Measurements from ENCODE around the gene OCIAD2. TPM values are rescaled to one million over a fixed set of nuclear protein-coding genes. Genes with fewer than 3 reads are reported as not detected.
"Not testable (repeated sequence)": the region's sequence is repeated elsewhere in the genome, so short reads cannot be mapped to it uniquely, and the experiment has no call there.

The OCIAD2 gene
- total RNA-seq, 1 experiment from 2014 or later, result 10.5 TPM

DNA sequence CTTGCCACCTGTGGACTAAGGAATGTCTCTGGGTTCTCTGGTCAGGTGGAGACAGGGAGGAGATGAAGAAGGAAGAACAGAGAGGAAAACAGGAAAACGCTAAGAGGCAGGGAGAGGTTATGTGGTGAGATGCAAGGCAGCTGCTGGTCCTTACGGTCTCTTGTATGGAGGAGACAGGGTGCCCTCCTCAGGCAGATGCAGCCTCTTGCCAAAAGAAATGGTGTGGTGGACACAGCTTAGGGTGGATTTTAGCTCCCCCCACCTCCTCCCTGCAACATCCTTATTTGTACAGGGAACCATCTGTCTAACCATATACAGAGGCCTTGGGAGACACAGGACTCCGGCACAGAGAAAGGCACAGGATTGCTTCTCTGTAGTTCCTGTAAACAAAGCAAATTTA, 9.7 kb downstream of the OCIAD2 start:
- H3K9me3 Mint-ChIP-seq (ENCODE audit: unreplicated experiment), result no peaks in the 10 kb centered on the region
- no TSS peak for BruUV-seq (replicated peaks)
- H3K27ac Mint-ChIP-seq (ENCODE audit: unreplicated experiment), result no peak overlapping the region
- H3K36me3 Mint-ChIP-seq (ENCODE audit: insufficient read depth, unreplicated experiment), result no peaks in the 10 kb centered on the region
- TF ChIP-seq, protein P1, sequence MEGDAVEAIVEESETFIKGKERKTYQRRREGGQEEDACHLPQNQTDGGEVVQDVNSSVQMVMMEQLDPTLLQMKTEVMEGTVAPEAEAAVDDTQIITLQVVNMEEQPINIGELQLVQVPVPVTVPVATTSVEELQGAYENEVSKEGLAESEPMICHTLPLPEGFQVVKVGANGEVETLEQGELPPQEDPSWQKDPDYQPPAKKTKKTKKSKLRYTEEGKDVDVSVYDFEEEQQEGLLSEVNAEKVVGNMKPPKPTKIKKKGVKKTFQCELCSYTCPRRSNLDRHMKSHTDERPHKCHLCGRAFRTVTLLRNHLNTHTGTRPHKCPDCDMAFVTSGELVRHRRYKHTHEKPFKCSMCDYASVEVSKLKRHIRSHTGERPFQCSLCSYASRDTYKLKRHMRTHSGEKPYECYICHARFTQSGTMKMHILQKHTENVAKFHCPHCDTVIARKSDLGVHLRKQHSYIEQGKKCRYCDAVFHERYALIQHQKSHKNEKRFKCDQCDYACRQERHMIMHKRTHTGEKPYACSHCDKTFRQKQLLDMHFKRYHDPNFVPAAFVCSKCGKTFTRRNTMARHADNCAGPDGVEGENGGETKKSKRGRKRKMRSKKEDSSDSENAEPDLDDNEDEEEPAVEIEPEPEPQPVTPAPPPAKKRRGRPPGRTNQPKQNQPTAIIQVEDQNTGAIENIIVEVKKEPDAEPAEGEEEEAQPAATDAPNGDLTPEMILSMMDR (IDR thresholded peaks at IDR 0.05; ENCODE audit: insufficient read depth in 1 of 2, low read depth in 1 of 2, low read length in 1 of 2, severe bottlenecking in 1 of 2, unreplicated experiment in 1 of 2), result no peak
- Histone ChIP-seq H3K9me3 (no peaks in the 10 kb centered on the region), H3K36me3 (ENCODE audit: control insufficient read depth, insufficient read depth, low read length) (no peaks in the 10 kb centered on the region), H3K27me3 (replicated peaks; ENCODE audit: control insufficient read depth, insufficient read depth, low read length) (no peaks in the 10 kb centered on the region), H3K4me1 (no peaks in the 10 kb centered on the region), H3K4me3 (ENCODE audit: low read depth, low read length) (no peak overlapping the region)
- peak in 1 of 2 experiments; percentile 20 for DNase-seq
- ChIA-PET CTCF (interaction anchor here (1.1 kb wide), 1 partner anchor 319 kb away, joined by 8 read pairs; no protein-coding TSS in a partner anchor), POLR2A (no interaction called here)
- no peak overlapping the region for H3K4me3 Mint-ChIP-seq (ENCODE audit: unreplicated experiment)
- intact Hi-C loops (cut with micrococcal nuclease; ENCODE audit: unreplicated experiment), result loop anchor here (10.0 kb wide), 1 partner anchor 322 kb away; no protein-coding TSS in a partner anchor
- H3K27me3 Mint-ChIP-seq (ENCODE audit: insufficient read depth, unreplicated experiment), result no peaks in the 10 kb centered on the region
- H3K4me1 Mint-ChIP-seq (ENCODE audit: low read depth, unreplicated experiment), result no peaks in the 10 kb centered on the region

DNA sequence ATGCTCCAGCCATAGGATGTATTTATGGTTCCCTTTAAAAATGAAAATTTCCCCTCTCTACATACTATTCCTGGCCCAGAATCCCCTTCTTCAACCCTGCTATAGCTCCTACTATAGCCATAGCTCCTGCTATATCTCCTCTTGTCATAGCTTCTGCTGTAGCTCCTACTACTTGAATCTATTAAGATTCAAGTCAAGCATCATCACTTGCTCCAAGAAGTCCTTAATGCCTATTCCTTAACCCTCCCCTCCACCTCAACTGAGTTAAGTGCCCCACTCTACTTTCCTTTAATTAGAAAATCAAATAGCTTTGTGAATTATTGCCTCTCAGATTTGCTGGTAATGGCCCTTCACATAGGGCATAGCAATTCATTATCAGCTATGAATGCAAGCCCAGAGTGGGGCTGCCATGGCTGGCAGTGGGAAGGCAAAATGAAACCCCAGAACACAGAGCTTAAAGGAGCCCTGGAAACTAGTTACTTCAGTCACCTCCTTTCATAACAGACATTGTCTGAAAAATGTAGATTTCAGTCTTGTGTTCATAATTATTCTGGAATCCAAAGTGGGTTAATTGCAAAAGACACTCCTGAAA, 15.4 kb downstream of the OCIAD2 start:
- H3K4me3 ChIP-seq (ENCODE audit: low read depth, low read length), result no peak overlapping the region
- no peaks in the 10 kb centered on the region for H3K9me3 Mint-ChIP-seq (ENCODE audit: unreplicated experiment)
- no peaks in the 10 kb centered on the region for H3K4me1 Mint-ChIP-seq (ENCODE audit: low read depth, unreplicated experiment)
- no peak overlapping the region for H3K27ac Mint-ChIP-seq (ENCODE audit: unreplicated experiment)
- no peaks in the 10 kb centered on the region for H3K9me3 ChIP-seq
- no TSS peak for BruUV-seq (replicated peaks)
- H3K27me3 Mint-ChIP-seq (ENCODE audit: insufficient read depth, unreplicated experiment), result no peaks in the 10 kb centered on the region
- TF ChIP-seq, protein P1 (IDR thresholded peaks at IDR 0.05; ENCODE audit: insufficient read depth in 1 of 2, low read depth in 1 of 2, low read length in 1 of 2, severe bottlenecking in 1 of 2, unreplicated experiment in 1 of 2), result no peak
- intact Hi-C loops (cut with micrococcal nuclease; ENCODE audit: unreplicated experiment), result loop anchor here (10.0 kb wide), 1 partner anchor 316 kb away; no protein-coding TSS in a partner anchor
- DNase-seq, result no peak
- H3K4me1 ChIP-seq, result no peaks in the 10 kb centered on the region
- no peaks in the 10 kb centered on the region for H3K36me3 ChIP-seq (ENCODE audit: control insufficient read depth, insufficient read depth, low read length)
- no peaks in the 10 kb centered on the region for H3K36me3 Mint-ChIP-seq (ENCODE audit: insufficient read depth, unreplicated experiment)
- no peaks in the 10 kb centered on the region for H3K27me3 ChIP-seq (replicated peaks; ENCODE audit: control insufficient read depth, insufficient read depth, low read length)
- no peak overlapping the region for H3K4me3 Mint-ChIP-seq (ENCODE audit: unreplicated experiment)
- CTCF ChIA-PET, result no interaction called here
- POLR2A ChIA-PET, result no interaction called here

DNA sequence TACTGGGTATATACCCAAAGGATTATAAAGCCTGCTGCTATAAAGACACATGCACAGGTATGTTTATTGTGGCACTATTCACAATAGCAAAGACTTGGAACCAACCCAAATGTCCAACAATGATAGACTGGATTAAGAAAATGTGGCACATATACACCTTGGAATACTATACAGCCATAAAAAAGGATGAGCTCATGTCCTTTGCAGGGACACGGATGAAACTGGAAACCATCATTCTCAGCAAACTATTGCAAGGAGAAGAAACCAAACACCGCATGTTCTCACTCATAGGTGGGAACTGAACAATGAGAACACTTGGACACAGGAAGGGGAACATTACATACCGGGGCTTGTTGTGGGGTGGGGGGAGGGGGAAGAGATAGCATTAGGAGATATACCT, 16.8 kb downstream of the OCIAD2 start:
- H3K27me3 Mint-ChIP-seq (ENCODE audit: insufficient read depth, unreplicated experiment); H3K36me3 ChIP-seq (ENCODE audit: control insufficient read depth, insufficient read depth, low read length); CTCF ChIA-PET; H3K27ac Mint-ChIP-seq (ENCODE audit: unreplicated experiment); BruUV-seq (replicated peaks); DNase-seq; H3K4me1 Mint-ChIP-seq (ENCODE audit: low read depth, unreplicated experiment); H3K36me3 Mint-ChIP-seq (ENCODE audit: insufficient read depth, unreplicated experiment); H3K27me3 ChIP-seq (replicated peaks; ENCODE audit: control insufficient read depth, insufficient read depth, low read length); H3K4me1 ChIP-seq; H3K9me3 ChIP-seq; H3K9me3 Mint-ChIP-seq (ENCODE audit: unreplicated experiment); H3K4me3 Mint-ChIP-seq (ENCODE audit: unreplicated experiment); POLR2A ChIA-PET; H3K4me3 ChIP-seq (ENCODE audit: low read depth, low read length): not testable (repeated sequence)
- intact Hi-C loops (cut with micrococcal nuclease; ENCODE audit: unreplicated experiment), result loop anchor here (10.0 kb wide), 1 partner anchor 315 kb away; no protein-coding TSS in a partner anchor

DNA sequence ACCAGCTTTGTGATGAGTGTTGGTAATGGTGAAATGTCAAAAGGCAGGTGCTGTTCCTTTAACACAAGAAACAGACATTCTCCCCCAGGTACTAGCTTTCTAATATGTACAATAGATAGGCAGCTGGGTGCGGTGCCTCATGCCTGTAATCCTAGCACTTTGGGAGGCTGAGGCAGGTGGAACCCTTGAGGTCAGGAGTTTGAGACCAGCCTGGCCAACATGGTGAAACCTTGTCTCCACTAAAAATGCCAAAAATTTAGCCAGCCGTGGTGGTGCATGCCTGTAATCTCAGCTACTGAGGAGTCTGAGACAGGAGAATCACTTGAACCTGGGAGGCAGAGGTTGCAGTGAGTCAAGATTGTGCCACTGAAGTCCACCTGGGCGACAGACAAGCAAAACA, 24.9 kb downstream of the OCIAD2 start:
- H3K27me3 Mint-ChIP-seq (ENCODE audit: insufficient read depth, unreplicated experiment); H3K36me3 ChIP-seq (ENCODE audit: control insufficient read depth, insufficient read depth, low read length); DNase-seq; CTCF ChIA-PET; H3K27ac Mint-ChIP-seq (ENCODE audit: unreplicated experiment); H3K27me3 ChIP-seq (replicated peaks; ENCODE audit: control insufficient read depth, insufficient read depth, low read length); H3K4me3 ChIP-seq (ENCODE audit: low read depth, low read length); H3K9me3 Mint-ChIP-seq (ENCODE audit: unreplicated experiment); H3K36me3 Mint-ChIP-seq (ENCODE audit: insufficient read depth, unreplicated experiment); H3K4me3 Mint-ChIP-seq (ENCODE audit: unreplicated experiment); intact Hi-C loops (cut with micrococcal nuclease; ENCODE audit: unreplicated experiment); H3K9me3 ChIP-seq; POLR2A ChIA-PET; H3K4me1 Mint-ChIP-seq (ENCODE audit: low read depth, unreplicated experiment); BruUV-seq (replicated peaks); H3K4me1 ChIP-seq: not testable (repeated sequence)
